ENCODE measurements around the gene HPCAL1.

Gene HPCAL1

GRCh38 chr2:10326707-10327594 lies 24.2 kb downstream of the HPCAL1 start:
- no peak for TF ChIP-seq EZH2phosphoT487 (IDR thresholded peaks at IDR 0.05; ENCODE audit: borderline replicate concordance, low read length)
- no peak for TF ChIP-seq CTCF (IDR thresholded peaks at IDR 0.05; ENCODE audit: low read depth, low read length, poor library complexity, severe bottlenecking)
- H3K4me1 ChIP-seq (ENCODE audit: control insufficient read depth, low read length): peaks cover 73% of the 10 kb centered on the region
- H4K20me1 ChIP-seq (ENCODE audit: control insufficient read depth, insufficient read depth, low read depth, low read length): no peaks in the 10 kb centered on the region; the same call in 1 of the 2 replicates
- no peaks in the 10 kb centered on the region for H3K36me3 ChIP-seq (ENCODE audit: control insufficient read depth, low read length)
- no peak overlapping the region for H3K4me3 ChIP-seq (ENCODE audit: low read length)
- H3K79me2 ChIP-seq (ENCODE audit: control insufficient read depth, low read length): peaks cover 4% of the 10 kb centered on the region
- H3F3A ChIP-seq (ENCODE audit: control insufficient read depth, insufficient read depth): no peaks in the 10 kb centered on the region; the same call in 1 of the 2 replicates
- no peaks in the 10 kb centered on the region for H3K9me2 ChIP-seq (replicated peaks; ENCODE audit: control insufficient read depth, low read length)
- no peaks in the 10 kb centered on the region for H3K27me3 ChIP-seq (ENCODE audit: control insufficient read depth, low read length)
- no peak overlapping the region for H3K27ac ChIP-seq (ENCODE audit: low read depth, low read length)
- no peaks in the 10 kb centered on the region for H3K9me3 ChIP-seq (ENCODE audit: control insufficient read depth, insufficient read depth, low read length)
- peak overlapping the region; percentile 30 for H3K4me2 ChIP-seq (ENCODE audit: low read length)

- Histone ChIP-seq H4K20me1 (ENCODE audit: control insufficient read depth, insufficient read depth, low read depth, low read length) (no peaks in the 10 kb centered on the region; the same call in 1 of the 2 replicates), H3K4me3 (ENCODE audit: low read length) (peak overlapping the region; percentile 21), H3K9me3 (ENCODE audit: control insufficient read depth, insufficient read depth, low read length) (no peaks in the 10 kb centered on the region), H3K36me3 (ENCODE audit: control insufficient read depth, low read length) (no peaks in the 10 kb centered on the region), H3K79me2 (ENCODE audit: control insufficient read depth, low read length) (peaks cover 4% of the 10 kb centered on the region), H3K27ac (ENCODE audit: low read depth, low read length) (0 out of 2 replicates have a peak overlapping the region, but pooled peaks have one; percentile 8), H3K9me2 (replicated peaks; ENCODE audit: control insufficient read depth, low read length) (no peaks in the 10 kb centered on the region), H3K4me1 (ENCODE audit: control insufficient read depth, low read length) (peaks cover 85% of the 10 kb centered on the region), H3K27me3 (ENCODE audit: control insufficient read depth, low read length) (no peaks in the 10 kb centered on the region), H3K4me2 (ENCODE audit: low read length) (peak overlapping the region; percentile 30), H3F3A (ENCODE audit: control insufficient read depth, insufficient read depth) (no peaks in the 10 kb centered on the region; the same call in 1 of the 2 replicates)
- TF ChIP-seq EZH2phosphoT487 (IDR thresholded peaks at IDR 0.05; ENCODE audit: borderline replicate concordance, low read length) (no peak), CTCF (IDR thresholded peaks at IDR 0.05; ENCODE audit: low read depth, low read length, poor library complexity, severe bottlenecking) (no peak)
Measured at GRCh38 chr2:10327896-10328669, 25.4 kb downstream of the HPCAL1 start.

- peak overlapping the region; percentile 31 for H3K27ac ChIP-seq (ENCODE audit: low read depth, low read length)
- peaks cover 89% of the 10 kb centered on the region for H3K4me1 ChIP-seq (ENCODE audit: control insufficient read depth, low read length)
- no peaks in the 10 kb centered on the region for H3K9me2 ChIP-seq (replicated peaks; ENCODE audit: control insufficient read depth, low read length)
- H3K79me2 ChIP-seq (ENCODE audit: control insufficient read depth, low read length): peaks cover 4% of the 10 kb centered on the region
- peak overlapping the region; percentile 58 for H3K4me3 ChIP-seq (ENCODE audit: low read length)
- TF ChIP-seq EZH2phosphoT487 (IDR thresholded peaks at IDR 0.05; ENCODE audit: borderline replicate concordance, low read length): no peak
- TF ChIP-seq CTCF (IDR thresholded peaks at IDR 0.05; ENCODE audit: low read depth, low read length, poor library complexity, severe bottlenecking): no peak
- H3F3A ChIP-seq (ENCODE audit: control insufficient read depth, insufficient read depth): no peaks in the 10 kb centered on the region; the same call in 1 of the 2 replicates
- H3K27me3 ChIP-seq (ENCODE audit: control insufficient read depth, low read length): no peaks in the 10 kb centered on the region
- H3K9me3 ChIP-seq (ENCODE audit: control insufficient read depth, insufficient read depth, low read length): no peaks in the 10 kb centered on the region
- H3K4me2 ChIP-seq (ENCODE audit: low read length): peak overlapping the region; percentile 70
- no peaks in the 10 kb centered on the region; the same call in 1 of the 2 replicates for H4K20me1 ChIP-seq (ENCODE audit: control insufficient read depth, insufficient read depth, low read depth, low read length)
- H3K36me3 ChIP-seq (ENCODE audit: control insufficient read depth, low read length): no peaks in the 10 kb centered on the region
Measured at GRCh38 chr2:10328670-10329579, 26.2 kb downstream of the HPCAL1 start.
